CD4-positive, CD25-positive, alpha-beta regulatory T cell (primary cell): ENCODE measurements around the gene HSD17B4. TPM values are rescaled to one million over a fixed set of nuclear protein-coding genes. Genes with fewer than 3 reads are reported as not detected.
A peak's percentile ranks its signal among the peaks of the same experiment; 100 is the strongest.

ENCODE experiments used
- ATAC-seq, 2 donors: fragments of 150-1000 bp; cut with Tn5 transposase; one replicate each; pipeline ENCODE4 v1.10.0; 2021; ENCODE audit warnings: low read depth in 2 of 2, moderate number of reproducible peaks in 2 of 2, moderate library complexity in 1 of 2
- DNase-seq, 3 donors: peaks; one replicate each; pipeline versions ENCODE4 v3.0.0 to v3.0.0-alpha.2; 2012 to 2022; ENCODE audit warnings: mixed read lengths in 1 of 3
- H3K27ac ChIP-seq: one replicate; pipeline ENCODE4 v1.7.0; 2013; ENCODE audit warnings: mild to moderate bottlenecking, low read length; ENCODE audit not compliant: insufficient read depth, poor library complexity, severe bottlenecking
- H3K27me3 ChIP-seq: one replicate; pipeline ENCODE4 v1.7.0; 2013; ENCODE audit warnings: low read length; ENCODE audit not compliant: control insufficient read depth, insufficient read depth
- H3K36me3 ChIP-seq: one replicate; pipeline ENCODE4 v1.7.0; 2013; ENCODE audit warnings: mild to moderate bottlenecking, low read length, moderate library complexity; ENCODE audit not compliant: control insufficient read depth, insufficient read depth
- H3K4me1 ChIP-seq: 2 replicates; pipeline ENCODE4 v1.7.0; 2013; ENCODE audit warnings: mild to moderate bottlenecking, low read length; ENCODE audit not compliant: insufficient read depth, control insufficient read depth, poor library complexity, severe bottlenecking
- H3K4me3 ChIP-seq: one replicate; pipeline ENCODE4 v1.7.0; 2013; ENCODE audit warnings: low read depth, mild to moderate bottlenecking, low read length, moderate library complexity
- H3K9me3 ChIP-seq, 2 experiments: 1 replicate in 1 of 2; 2 replicates in 1 of 2; pipeline ENCODE4 v1.7.0; 2013; ENCODE audit warnings: low read length in 2 of 2, mild to moderate bottlenecking in 1 of 2, moderate library complexity in 1 of 2; ENCODE audit not compliant: control insufficient read depth in 2 of 2
- H3K27ac Mint-ChIP-seq, 3 donors: one replicate each; pipeline ENCODE4 v1.8.0; 2020 to 2022; ENCODE audit warnings: mild to moderate bottlenecking in 3 of 3, mixed read lengths in 3 of 3, moderate library complexity in 2 of 3
- H3K27me3 Mint-ChIP-seq: one replicate; pipeline ENCODE4 v1.8.0; 2022; ENCODE audit warnings: mild to moderate bottlenecking, mixed read lengths
- H3K36me3 Mint-ChIP-seq: one replicate; pipeline ENCODE4 v1.8.0; 2020; ENCODE audit warnings: mixed read lengths
- H3K4me1 Mint-ChIP-seq, 4 donors: one replicate each; pipeline ENCODE4 v1.8.0; 2020 to 2022; ENCODE audit warnings: mixed read lengths in 4 of 4, mild to moderate bottlenecking in 1 of 4
- H3K4me3 Mint-ChIP-seq, 4 donors: one replicate each; pipeline ENCODE4 v1.8.0; 2020 to 2022; ENCODE audit warnings: mild to moderate bottlenecking in 4 of 4, mixed read lengths in 4 of 4, moderate library complexity in 3 of 4
- H3K9me3 Mint-ChIP-seq, 7 donors: one replicate each; pipeline ENCODE4 v1.8.0; 2020 to 2022; ENCODE audit warnings: mixed read lengths in 7 of 7, mild to moderate bottlenecking in 3 of 7, moderate library complexity in 2 of 7
- polyA plus RNA-seq, 4 donors: library from polyadenylated mRNA; unstranded; fragments of 300-500 nt; fragmentation: Illumina TruSeq; gene quantifications; one replicate each; pipeline ENCODE4 v1.2.3, GENCODE V29; 2021
- total RNA-seq: library from RNA; stranded (reverse); gene quantifications from one replicate; pipeline ENCODE4 v1.2.3, GENCODE V29; 2022

HSD17B4 gene
- total and polyA plus RNA-seq, 5 donors from 2014 or later: 31.3 to 73.3 (median 37.2) TPM

DNA sequence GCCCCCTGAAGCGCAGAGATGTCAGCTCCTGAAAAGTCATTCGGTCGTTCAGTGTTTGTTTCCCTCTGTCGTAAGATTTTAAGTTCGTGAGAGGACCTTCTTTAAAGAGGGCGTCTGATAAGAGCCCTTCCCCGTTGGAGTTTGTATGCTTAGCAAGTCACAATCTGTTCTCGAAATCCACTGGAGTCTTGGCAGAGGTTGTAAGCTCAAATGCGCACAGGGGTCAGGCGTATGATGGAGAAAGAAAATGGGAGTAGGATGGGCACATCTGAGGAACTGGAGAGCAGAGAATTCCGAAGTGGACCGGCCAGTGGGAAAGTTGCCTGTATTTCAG lies 710 bp downstream of the HSD17B4 start:
- Mint-ChIP-seq H3K4me3 (peak overlapping the region; percentile 92 to 99 (median 94)), H3K36me3 (peaks cover 7% of the 10 kb centered on the region), H3K27me3 (peaks cover 42% of the 10 kb centered on the region), H3K4me1 (peaks cover 10 to 28% (median 16%) of the 10 kb centered on the region in 4 donors), H3K9me3 (peaks cover 0 to 1% (median 0%) of the 10 kb centered on the region in 7 donors), H3K27ac (peak overlapping the region; percentile 87 to 93 (median 92))
- H3K27ac ChIP-seq: peak overlapping the region; percentile 66
- H3K36me3 ChIP-seq: no peaks in the 10 kb centered on the region
- ATAC-seq (no peak), DNase-seq (peak in 1 of 3 donors; percentile 39)
- no peaks in the 10 kb centered on the region for H3K9me3 ChIP-seq
- H3K4me3 ChIP-seq: peak overlapping the region; percentile 84
- no peaks in the 10 kb centered on the region for H3K27me3 ChIP-seq
- peaks cover 19% of the 10 kb centered on the region for H3K4me1 ChIP-seq

DNA sequence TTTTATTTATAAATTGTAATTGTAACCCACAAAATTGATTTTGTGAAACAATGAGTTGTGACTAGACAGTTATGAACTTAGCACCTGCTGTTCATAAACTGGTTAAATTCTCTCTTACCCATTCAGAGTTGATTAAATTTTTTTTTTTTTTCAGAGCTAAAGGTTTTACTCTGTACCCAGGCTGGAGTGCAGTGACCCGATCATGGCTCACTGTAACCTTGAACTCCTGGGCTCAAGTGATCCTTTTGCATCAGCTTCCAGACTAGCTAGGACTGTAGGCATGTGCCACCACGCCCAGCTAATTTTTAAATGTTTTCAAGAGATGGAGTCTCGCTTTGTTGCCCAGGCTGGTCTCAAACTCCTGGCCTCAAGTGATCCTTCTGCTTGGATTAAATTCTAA lies 1.9 kb downstream of the HSD17B4 start:
- Histone ChIP-seq H3K4me1 (peaks cover 19% of the 10 kb centered on the region), H3K27ac (no peak overlapping the region), H3K9me3 (no peaks in the 10 kb centered on the region), H3K4me3 (no peak overlapping the region), H3K36me3 (no peaks in the 10 kb centered on the region), H3K27me3 (no peaks in the 10 kb centered on the region)
- DNase-seq: no peak
- Mint-ChIP-seq H3K4me1 (peaks cover 12 to 33% (median 21%) of the 10 kb centered on the region in 4 donors), H3K4me3 (peak overlapping the region in 1 of 4 donors; percentile 99), H3K9me3 (peaks cover 0 to 1% (median 0%) of the 10 kb centered on the region in 7 donors), H3K27me3 (peaks cover 30% of the 10 kb centered on the region), H3K36me3 (peaks cover 7% of the 10 kb centered on the region), H3K27ac (no peak overlapping the region)
- ATAC-seq: no peak

DNA sequence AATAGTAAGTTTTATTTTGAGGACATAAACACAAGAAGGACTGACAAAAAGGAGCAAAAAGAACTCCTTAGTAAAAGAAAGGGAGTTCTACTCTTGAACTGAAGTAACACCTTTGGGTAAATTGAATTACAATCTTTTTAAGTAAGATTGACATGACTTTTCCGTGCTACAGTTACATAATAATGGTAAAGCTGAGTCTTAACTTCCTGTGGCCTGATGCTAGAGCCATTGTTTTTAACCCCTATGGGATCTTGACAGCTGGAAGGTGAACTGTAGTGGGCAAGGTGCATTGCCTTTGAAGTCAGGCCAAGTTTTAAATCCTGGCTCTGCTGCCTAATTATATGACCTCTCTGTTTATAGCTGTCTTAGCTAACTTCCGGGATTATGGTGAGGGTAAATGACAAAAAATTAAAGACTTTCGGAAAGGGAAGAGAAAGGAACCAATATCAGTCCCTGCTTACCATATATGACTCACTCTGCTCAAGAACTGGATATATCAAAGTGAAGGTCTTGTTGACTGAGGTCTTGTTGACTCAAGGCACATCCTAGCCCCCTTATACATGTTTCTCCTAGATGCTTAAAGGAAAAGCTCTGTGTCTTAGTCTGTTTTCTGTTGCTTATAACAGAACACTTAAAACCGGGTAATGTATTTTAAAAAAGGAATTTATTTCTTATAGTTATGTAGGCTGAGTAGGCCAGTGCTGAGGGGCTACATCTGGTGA lies 6.8 kb downstream of the HSD17B4 start:
- no peak overlapping the region for H3K4me3 Mint-ChIP-seq
- H3K4me1 Mint-ChIP-seq: peaks cover 12 to 23% (median 18%) of the 10 kb centered on the region in 4 donors
- H3K27ac Mint-ChIP-seq: peak overlapping the region in 1 of 3 donors; percentile 10
- Histone ChIP-seq H3K4me1 (no peaks in the 10 kb centered on the region), H3K27ac (no peak overlapping the region), H3K4me3 (no peak overlapping the region), H3K36me3 (no peaks in the 10 kb centered on the region), H3K27me3 (no peaks in the 10 kb centered on the region), H3K9me3 (no peaks in the 10 kb centered on the region)
- no peaks in the 10 kb centered on the region for H3K27me3 Mint-ChIP-seq
- DNase-seq (no peak), ATAC-seq (no peak)
- peaks cover 0 to 3% (median 0%) of the 10 kb centered on the region in 7 donors for H3K9me3 Mint-ChIP-seq
- peaks cover 17% of the 10 kb centered on the region for H3K36me3 Mint-ChIP-seq

DNA sequence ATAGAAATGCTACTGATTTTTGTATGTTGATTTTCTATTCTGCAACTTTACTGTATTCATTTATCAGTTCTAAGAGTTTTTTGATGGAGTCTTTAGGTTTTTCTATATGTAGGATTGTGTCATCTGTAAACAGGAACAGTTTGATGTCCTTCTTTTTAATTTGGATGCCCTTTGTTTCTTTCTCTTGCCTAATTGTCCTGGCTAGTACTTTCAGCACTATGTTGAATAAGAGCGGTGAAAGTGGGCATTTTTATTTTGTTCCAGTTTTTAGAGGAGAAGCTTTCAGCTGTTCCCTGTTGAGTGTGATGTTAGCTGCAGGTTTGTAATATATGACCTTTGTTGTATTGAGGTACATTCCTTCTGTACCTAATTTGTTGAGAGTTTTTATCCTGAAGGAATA lies 13.3 kb downstream of the HSD17B4 start:
- H3K27ac Mint-ChIP-seq: no peak overlapping the region

DNA sequence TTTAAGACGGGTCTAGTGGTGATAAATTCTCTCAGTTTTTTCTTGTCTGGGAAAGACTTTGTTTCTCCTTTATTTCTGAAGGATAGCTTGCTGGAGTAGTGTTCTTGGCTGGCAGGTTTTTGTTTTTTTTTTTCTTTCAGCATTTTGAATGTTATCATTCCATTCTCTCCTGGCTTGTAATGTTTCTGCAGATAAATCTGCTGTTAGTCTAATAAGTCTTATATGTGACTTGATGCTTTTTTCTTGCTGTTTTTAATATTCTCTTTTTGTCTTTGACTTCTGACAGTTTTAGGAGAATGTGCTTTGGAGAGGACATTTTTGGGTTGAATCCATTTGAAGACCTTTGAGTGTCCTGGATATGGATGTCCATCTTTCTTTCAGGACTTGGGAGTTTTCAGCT lies 16.0 kb downstream of the HSD17B4 start:
- Mint-ChIP-seq H3K4me1 (peaks cover 15 to 41% (median 30%) of the 10 kb centered on the region in 4 donors), H3K4me3 (no peak overlapping the region), H3K9me3 (peaks cover 0 to 36% (median 6%) of the 10 kb centered on the region in 7 donors), H3K27ac (no peak overlapping the region), H3K27me3 (no peaks in the 10 kb centered on the region), H3K36me3 (peaks cover 54% of the 10 kb centered on the region)
- no peaks in the 10 kb centered on the region for H3K27me3 ChIP-seq
- H3K4me1 ChIP-seq: no peaks in the 10 kb centered on the region
- ATAC-seq (no peak), DNase-seq (no peak)
- peaks cover 10 to 12% of the 10 kb centered on the region in 2 experiments for H3K9me3 ChIP-seq
- H3K27ac ChIP-seq: no peak overlapping the region
- no peak overlapping the region for H3K4me3 ChIP-seq
- H3K36me3 ChIP-seq: peaks cover 13% of the 10 kb centered on the region

More for the DNA sequence above, 13.3 kb downstream of the HSD17B4 start:
- H3K27me3 ChIP-seq: no peaks in the 10 kb centered on the region
- H3K4me3 ChIP-seq: no peak overlapping the region
- H3K36me3 Mint-ChIP-seq: peaks cover 49% of the 10 kb centered on the region
- peaks cover 0 to 36% (median 6%) of the 10 kb centered on the region in 7 donors for H3K9me3 Mint-ChIP-seq
- no peak overlapping the region for H3K4me3 Mint-ChIP-seq
- no peaks in the 10 kb centered on the region for H3K27me3 Mint-ChIP-seq
- no peak for DNase-seq
- H3K4me1 ChIP-seq: no peaks in the 10 kb centered on the region
- no peak overlapping the region for H3K27ac ChIP-seq
- no peak for ATAC-seq
- peaks cover 13% of the 10 kb centered on the region for H3K36me3 ChIP-seq
- H3K9me3 ChIP-seq: peaks cover 10 to 12% of the 10 kb centered on the region in 2 experiments
- peaks cover 12 to 37% (median 23%) of the 10 kb centered on the region in 4 donors for H3K4me1 Mint-ChIP-seq

DNA sequence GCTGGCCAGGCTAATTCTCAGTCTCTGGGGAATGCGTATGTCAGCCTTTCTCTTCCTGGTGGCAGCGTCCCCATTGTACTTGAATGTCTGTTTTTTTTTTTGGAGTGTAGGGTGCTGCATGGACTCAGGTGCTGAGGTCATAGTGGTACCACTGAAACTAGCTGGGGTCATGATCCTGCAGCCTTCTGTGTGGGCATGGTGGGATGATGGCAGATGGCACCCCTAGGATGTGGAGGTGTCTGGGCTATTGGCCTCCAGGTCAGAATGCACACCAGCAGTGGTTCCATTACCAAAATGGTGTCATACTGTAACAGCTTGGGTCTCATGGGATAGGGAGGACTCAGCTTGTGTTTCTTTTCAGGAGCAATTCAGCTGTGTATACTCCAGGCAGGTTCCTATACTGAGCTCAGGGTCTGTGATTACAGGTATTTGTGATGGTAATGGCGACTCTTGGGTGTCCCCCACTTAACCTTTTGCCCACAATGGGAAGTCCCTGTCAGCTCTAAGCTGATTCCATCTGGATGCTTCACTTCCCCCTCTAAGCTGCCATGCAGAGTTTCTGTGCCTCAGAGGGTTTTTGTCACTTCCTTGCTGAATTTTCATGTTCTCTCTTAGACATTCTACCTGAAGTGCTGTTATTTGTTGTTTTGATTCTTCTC lies 17.9 kb downstream of the HSD17B4 start:
- Mint-ChIP-seq H3K36me3 (peaks cover 55% of the 10 kb centered on the region), H3K27me3 (no peaks in the 10 kb centered on the region), H3K4me3 (no peak overlapping the region), H3K4me1 (peaks cover 15 to 31% (median 26%) of the 10 kb centered on the region in 4 donors), H3K9me3 (peaks cover 0 to 36% (median 6%) of the 10 kb centered on the region in 7 donors), H3K27ac (peak overlapping the region in 2 of 3 donors; percentile 52 to 76)
- Histone ChIP-seq H3K36me3 (peaks cover 13% of the 10 kb centered on the region), H3K9me3 (peaks cover 10 to 12% of the 10 kb centered on the region in 2 experiments), H3K27ac (no peak overlapping the region), H3K27me3 (no peaks in the 10 kb centered on the region), H3K4me1 (no peaks in the 10 kb centered on the region), H3K4me3 (no peak overlapping the region)
- no peak for ATAC-seq
- no peak for DNase-seq

DNA sequence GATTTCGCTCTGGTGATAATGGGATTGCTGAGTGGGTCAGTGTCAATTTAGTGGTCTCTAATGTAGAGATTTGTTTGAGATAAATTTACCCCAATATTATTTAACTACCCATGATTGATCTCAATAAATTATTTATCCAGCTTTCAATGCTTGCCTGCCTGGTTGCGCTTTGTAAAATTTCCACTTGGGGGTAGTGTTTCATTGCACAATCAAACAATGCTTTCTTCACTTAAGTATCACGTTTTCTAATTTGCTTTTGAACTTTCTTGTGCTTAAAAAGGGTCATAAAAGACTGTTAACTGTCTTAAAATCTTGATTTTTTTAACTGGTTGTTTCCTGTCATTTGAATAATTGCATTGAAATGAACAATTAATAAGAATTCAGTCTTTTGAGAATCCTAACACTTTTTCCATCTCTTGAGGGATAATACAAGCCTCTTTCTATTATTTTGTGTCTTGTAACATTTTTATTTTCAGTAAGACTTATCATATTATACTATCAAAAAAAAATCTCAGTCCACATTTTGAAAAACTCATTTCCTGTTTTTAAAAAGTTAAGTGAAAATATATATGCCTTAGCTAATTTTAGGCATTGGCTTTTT lies 18.7 kb downstream of the HSD17B4 start:
- ATAC-seq (no peak), DNase-seq (peak in 2 of 3 donors; percentile 25 to 59)
- H3K9me3 ChIP-seq: peaks cover 10 to 12% of the 10 kb centered on the region in 2 experiments
- H3K27ac ChIP-seq: no peak overlapping the region
- no peaks in the 10 kb centered on the region for H3K27me3 ChIP-seq
- peak overlapping the region in 1 of 3 donors; percentile 76 for H3K27ac Mint-ChIP-seq
- peaks cover 0 to 36% (median 6%) of the 10 kb centered on the region in 7 donors for H3K9me3 Mint-ChIP-seq
- H3K36me3 Mint-ChIP-seq: peaks cover 53% of the 10 kb centered on the region
- H3K4me1 ChIP-seq: no peaks in the 10 kb centered on the region
- H3K4me3 Mint-ChIP-seq: no peak overlapping the region
- no peaks in the 10 kb centered on the region for H3K27me3 Mint-ChIP-seq
- peaks cover 15 to 27% (median 23%) of the 10 kb centered on the region in 4 donors for H3K4me1 Mint-ChIP-seq
- peaks cover 13% of the 10 kb centered on the region for H3K36me3 ChIP-seq
- H3K4me3 ChIP-seq: no peak overlapping the region
